H9 (cell line): ENCODE data around the gene ADNP2. TPM values are rescaled to one million over a fixed set of nuclear protein-coding genes. Genes with fewer than 3 reads are reported as not detected.

Experiments
- DNase-seq: peaks from one replicate; pipeline ENCODE4 v3.0.0-alpha.2; 2017
- H2AFZ ChIP-seq: one replicate; pipeline ENCODE4 v1.6.1; 2013; ENCODE audit warnings: mild to moderate bottlenecking, low read length, control low read depth, moderate library complexity
- H2AK5ac ChIP-seq: 2 replicates; pipeline ENCODE4 v1.6.1; 2013; ENCODE audit warnings: low read length, control low read depth, mixed read lengths; ENCODE audit not compliant: insufficient read length
- H2BK120ac ChIP-seq: one replicate; pipeline ENCODE4 v1.6.1; 2013; ENCODE audit warnings: low read depth, mild to moderate bottlenecking, low read length, control low read depth, inconsistent platforms; ENCODE audit not compliant: poor library complexity, severe bottlenecking
- H2BK12ac ChIP-seq: 2 replicates; pipeline ENCODE4 v1.6.1; 2013; ENCODE audit warnings: low read length, control low read depth, mixed read lengths, low read depth; ENCODE audit not compliant: insufficient read length
- H2BK15ac ChIP-seq: 2 replicates; pipeline ENCODE4 v1.6.1; 2013; ENCODE audit warnings: low read depth, low read length, control low read depth
- H2BK20ac ChIP-seq: one replicate; pipeline ENCODE4 v1.6.1; 2013; ENCODE audit warnings: low read depth, mild to moderate bottlenecking, low read length, control low read depth, inconsistent platforms; ENCODE audit not compliant: poor library complexity, severe bottlenecking
- H2BK5ac ChIP-seq: 2 replicates; pipeline ENCODE4 v1.6.1; 2013; ENCODE audit warnings: low read length, control low read depth, mixed read lengths; ENCODE audit not compliant: insufficient read length
- H3K14ac ChIP-seq: 2 replicates; pipeline ENCODE4 v1.6.1; 2013; ENCODE audit warnings: low read length, control low read depth; ENCODE audit not compliant: insufficient read depth
- H3K18ac ChIP-seq: 2 replicates; pipeline ENCODE4 v1.6.1; 2013; ENCODE audit warnings: low read depth, mild to moderate bottlenecking, mixed read lengths, low read length, control low read depth; ENCODE audit not compliant: insufficient read length
- H3K23ac ChIP-seq: 2 replicates; pipeline ENCODE4 v1.6.1; 2013; ENCODE audit warnings: low read length, control low read depth, mixed read lengths, low read depth; ENCODE audit not compliant: insufficient read length
- H3K23me2 ChIP-seq: 2 replicates; pipeline ENCODE4 v1.6.1; 2013; ENCODE audit warnings: low read depth, mild to moderate bottlenecking, mixed read lengths, low read length, control low read depth; ENCODE audit not compliant: insufficient read length, poor library complexity, severe bottlenecking
- H3K27ac ChIP-seq: 2 replicates; pipeline ENCODE4 v1.5.1; 2013; ENCODE audit warnings: low read length, control low read depth, mixed read lengths, low read depth; ENCODE audit not compliant: insufficient read length
- H3K27me3 ChIP-seq: 2 replicates; pipeline ENCODE4 v1.6.1; 2013; ENCODE audit warnings: low read length, control low read depth, inconsistent platforms; ENCODE audit not compliant: insufficient read depth
- H3K4ac ChIP-seq: 2 replicates; pipeline ENCODE4 v1.6.1; 2013; ENCODE audit warnings: low read depth, mild to moderate bottlenecking, control low read depth, inconsistent platforms, low read length, moderate library complexity
- H3K4me1 ChIP-seq: 2 replicates; pipeline ENCODE4 v1.6.1; 2013; ENCODE audit warnings: low read length, control low read depth, inconsistent platforms; ENCODE audit not compliant: insufficient read depth
- H3K4me2 ChIP-seq: 2 replicates; pipeline ENCODE4 v1.6.1; 2013; ENCODE audit warnings: low read length, control low read depth, mixed read lengths; ENCODE audit not compliant: insufficient read length, insufficient read depth
- H3K56ac ChIP-seq: 2 replicates; pipeline ENCODE4 v1.6.1; 2013; ENCODE audit warnings: low read depth, mild to moderate bottlenecking, mixed read lengths, low read length, control low read depth; ENCODE audit not compliant: insufficient read length
- H3K79me1 ChIP-seq: 2 replicates; pipeline ENCODE4 v1.6.1; 2013; ENCODE audit warnings: low read depth, mild to moderate bottlenecking, moderate library complexity, low read length, control low read depth, inconsistent platforms; ENCODE audit not compliant: insufficient read depth, poor library complexity, severe bottlenecking
- H3K79me2 ChIP-seq: 2 replicates; pipeline ENCODE4 v1.6.1; 2013; ENCODE audit warnings: low read length, control low read depth, inconsistent platforms; ENCODE audit not compliant: insufficient read depth
- H3K9ac ChIP-seq: 2 replicates; pipeline ENCODE4 v1.6.1; 2013; ENCODE audit warnings: low read length, control low read depth, mixed read lengths; ENCODE audit not compliant: insufficient read length; ENCODE audit errors: extremely low read depth
- H3K9me3 ChIP-seq: one replicate; pipeline ENCODE4 v1.6.1; 2013; ENCODE audit warnings: low read depth, low read length, inconsistent platforms; ENCODE audit not compliant: control insufficient read depth
- H3T11ph ChIP-seq: one replicate; pipeline ENCODE4 v1.6.1; 2013; ENCODE audit warnings: mild to moderate bottlenecking, low read length, control low read depth, inconsistent platforms
- H4K20me1 ChIP-seq: one replicate; pipeline ENCODE4 v1.6.1; 2013; ENCODE audit not compliant: control insufficient read depth, insufficient read length, insufficient read depth
- H4K5ac ChIP-seq: 2 replicates; pipeline ENCODE4 v1.6.1; 2013; ENCODE audit warnings: low read depth, mild to moderate bottlenecking, mixed read lengths, low read length, control low read depth; ENCODE audit not compliant: insufficient read length
- H4K8ac ChIP-seq: replicated peaks from 2 replicates; pipeline ENCODE4 v1.6.1; 2013; ENCODE audit warnings: low read length, control low read depth, mixed read lengths, low read depth; ENCODE audit not compliant: insufficient read length
- H4K91ac ChIP-seq: 2 replicates; pipeline ENCODE4 v1.6.1; 2013; ENCODE audit warnings: low read depth, mild to moderate bottlenecking, moderate library complexity, mixed read lengths, low read length, control low read depth; ENCODE audit not compliant: insufficient read length
- H3K27ac Mint-ChIP-seq, 3 experiments: 2 replicates in 2 of 3; 3 replicates in 1 of 3; pipeline ENCODE4 v1.8.0; 2020 to 2021; ENCODE audit warnings: mixed read lengths in 3 of 3, mild to moderate bottlenecking in 1 of 3, moderate library complexity in 1 of 3
- H3K27me3 Mint-ChIP-seq: 2 replicates; pipeline ENCODE4 v1.8.0; 2021; ENCODE audit warnings: low read depth, mild to moderate bottlenecking, moderate library complexity, mixed read lengths
- H3K36me3 Mint-ChIP-seq, 3 experiments: 2 replicates in 2 of 3; 3 replicates in 1 of 3; pipeline ENCODE4 v1.8.0; 2020 to 2021; ENCODE audit warnings: low read depth in 3 of 3, mixed read lengths in 3 of 3; ENCODE audit not compliant: insufficient read depth in 1 of 3
- H3K4me1 Mint-ChIP-seq, 2 experiments: 2 replicates each; pipeline ENCODE4 v1.8.0; 2020; ENCODE audit warnings: mixed read lengths in 2 of 2
- H3K4me3 Mint-ChIP-seq, 2 experiments: 2 replicates in 1 of 2; 3 replicates in 1 of 2; pipeline ENCODE4 v1.8.0; 2020 to 2021; ENCODE audit warnings: mild to moderate bottlenecking in 2 of 2, mixed read lengths in 2 of 2, moderate library complexity in 1 of 2
- H3K9me3 Mint-ChIP-seq, 2 experiments: 2 replicates in 1 of 2; 3 replicates in 1 of 2; pipeline ENCODE4 v1.8.0; 2020; ENCODE audit warnings: mild to moderate bottlenecking in 2 of 2, mixed read lengths in 2 of 2, moderate library complexity in 1 of 2
- CTCF ChIP-seq: fragments of 200-600 bp; sonication (generic); conservative IDR thresholded peaks from 3 replicates; pipeline ENCODE4 v1.8.0; 2021; ENCODE audit warnings: antibody characterized with exemption, mild to moderate bottlenecking
- WGBS: extraction: QIAGEN DNeasy Blood & Tissue Kit; methylation state at CpG from one replicate; pipeline ENCODE4 v1.1.7; 2013; ENCODE audit warnings: missing lambda C conversion rate, low lambda C conversion rate, mixed read lengths; ENCODE audit not compliant: insufficient read length; ENCODE audit errors: extremely low coverage; 5-methylcytosine and 5-hydroxymethylcytosine counted together
- total RNA-seq: library from RNA; stranded (reverse); gene quantifications from 2 replicates; pipeline ENCODE4 v1.2.1, GENCODE V29; 2021

Gene ADNP2
- total RNA-seq, 1 experiment from 2014 or later: 53.5 TPM

- Histone ChIP-seq H3K4ac (no peak overlapping the region), H4K5ac (no peak overlapping the region), H4K8ac (no peak overlapping the region), H3K27ac (no peak overlapping the region), H3K23ac (no peak overlapping the region), H2BK5ac (no peak overlapping the region), H3K27me3 (no peaks in the 10 kb centered on the region), H4K20me1 (no peaks in the 10 kb centered on the region), H3K79me1 (no peaks in the 10 kb centered on the region), H2BK15ac (no peak overlapping the region), H3K23me2 (no peaks in the 10 kb centered on the region), H2AFZ (no peak overlapping the region), H3K79me2 (no peaks in the 10 kb centered on the region), H4K91ac (no peak overlapping the region), H3K4me2 (no peak overlapping the region), H2BK20ac (no peak overlapping the region), H2BK12ac (no peak overlapping the region), H3K4me1 (no peaks in the 10 kb centered on the region), H2BK120ac (no peak overlapping the region), H3K18ac (no peak overlapping the region), H3K9me3 (no peaks in the 10 kb centered on the region), H3K14ac (no peak overlapping the region), H3T11ph (no peak overlapping the region), H3K56ac (no peak overlapping the region), H2AK5ac (no peak overlapping the region), H3K9ac (no peak overlapping the region)
- DNase-seq: no peak
- no peaks in the 10 kb centered on the region for H3K9me3 Mint-ChIP-seq
- no peak overlapping the region for H3K4me3 Mint-ChIP-seq
- no peaks in the 10 kb centered on the region for H3K27me3 Mint-ChIP-seq
- peaks cover 0 to 1% (median 0%) of the 10 kb centered on the region in 3 experiments; a peak in 2 of 7 replicates for H3K36me3 Mint-ChIP-seq
- H3K27ac Mint-ChIP-seq: no peak overlapping the region; a peak in 1 of 7 replicates
- peaks cover 4 to 7% of the 10 kb centered on the region in 2 experiments for H3K4me1 Mint-ChIP-seq
- no peak for TF ChIP-seq CTCF
- WGBS: no CpG with 5 or more reads among the region's 8 CpGs
These were observed 68.1 kb downstream of the ADNP2 start for GRCh38 chr18:80177128-80177527.
